ENCODE results near the gene TEX52. TPM values are rescaled to one million over a fixed set of nuclear protein-coding genes. Genes with fewer than 3 reads are reported as not detected.

TEX52 gene
- total and polyA plus RNA-seq, 2 of the 13 experiments (the other 11 are each of a cell fraction or from before 2014, with no cell fraction given), result 0.05 TPM; not detected in 1

DNA sequence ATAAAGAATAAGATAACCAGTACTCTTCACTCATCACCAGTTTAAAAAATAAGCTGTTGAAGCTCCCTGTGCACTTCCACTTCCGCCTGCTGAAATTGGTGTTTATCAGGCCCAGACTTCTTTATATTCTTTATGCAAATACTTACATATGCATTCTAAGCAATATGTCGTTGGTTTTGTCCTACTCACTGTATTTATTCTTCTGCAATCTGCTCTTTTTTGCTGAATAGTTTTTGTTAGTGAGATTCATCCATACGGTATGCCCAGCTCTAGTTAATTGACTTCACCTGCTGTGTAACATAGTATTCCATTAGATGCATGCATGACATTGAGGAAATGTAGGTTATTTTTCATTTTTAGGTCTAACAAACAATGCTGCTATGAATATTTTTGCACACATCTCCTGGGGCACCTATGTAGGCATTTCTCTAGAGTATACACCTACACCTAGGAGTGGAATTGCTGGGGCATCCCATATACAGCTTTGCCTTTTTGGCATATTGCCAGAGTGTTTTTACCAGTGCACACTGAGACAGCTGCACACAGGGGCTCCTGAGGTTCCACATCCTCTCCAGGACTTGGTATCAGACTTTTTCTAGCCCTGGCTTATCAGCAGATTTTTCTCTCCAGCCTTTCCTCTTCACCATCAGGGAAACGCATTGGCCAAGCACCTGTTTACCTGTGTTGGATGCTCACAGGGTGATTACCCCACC is 21.0 kb downstream of the TEX52 start:
- no peak overlapping the region for H2AFZ ChIP-seq (ENCODE audit: low read length)
- H3K9ac ChIP-seq (ENCODE audit: insufficient read depth, low read depth, low read length), result no peak overlapping the region
- TF ChIP-seq LCORL (IDR thresholded peaks at IDR 0.05) (0 out of 2 replicates have a peak, but pooled peaks have one; percentile 40), LCORL (CRISPR knock-in tag; IDR thresholded peaks at IDR 0.05) (no peak), EZH2 (conservative IDR thresholded peaks at IDR 0.05; ENCODE audit: low read depth, low read length) (no peak)
- no TSS peak for BruUV-seq (replicated peaks)
- intact Hi-C loops (cut with micrococcal nuclease; ENCODE audit: unreplicated experiment), result no loop called here
- H3K79me2 ChIP-seq (ENCODE audit: insufficient read depth, low read length), result no peaks in the 10 kb centered on the region
- H3K27ac ChIP-seq (ENCODE audit: extremely low read length, insufficient read depth, low read length), result no peak overlapping the region
- 81% methylated on average over 4 of the region's 4 CpGs for WGBS (ENCODE audit: low lambda C conversion rate)
- no peaks in the 10 kb centered on the region for H4K20me1 ChIP-seq (ENCODE audit: insufficient read depth, low read length)
- no peaks in the 10 kb centered on the region for H3K4me1 ChIP-seq (ENCODE audit: insufficient read depth, low read length)
- H3K27me3 ChIP-seq (ENCODE audit: control insufficient read depth in 1 of 2, insufficient read depth in 2 of 2, low read length in 2 of 2), result no peaks in the 10 kb centered on the region
- POLR2A ChIA-PET, result interaction anchor here (1.6 kb wide), 1 partner anchor 14 kb away, joined by 3 read pairs; no protein-coding TSS in a partner anchor
- H3K4me3 ChIP-seq (replicated peaks in 1 of 3; ENCODE audit: insufficient read depth in 1 of 3, low read depth in 2 of 3, low read length in 3 of 3), result no peak overlapping the region
- DNase-seq (ENCODE audit: low spot score), result no peak
- H3K4me2 ChIP-seq (ENCODE audit: low read depth, low read length), result no peak overlapping the region
- H3K9me3 ChIP-seq (ENCODE audit: low read length), result no peaks in the 10 kb centered on the region
- H3K36me3 ChIP-seq (replicated peaks in 1 of 2; ENCODE audit: control insufficient read depth in 1 of 2, insufficient read depth in 2 of 2, low read length in 2 of 2), result no peaks in the 10 kb centered on the region; a peak in 2 of 5 replicates
- in situ Hi-C loops (cut with HindIII; ENCODE audit: extremely low pct_ligation_motif_present, low pct_unique_long_range_greater_than_20kb), result no loop called here
- no peak for FAIRE-seq
- no peak for ATAC-seq
- CTCF ChIA-PET (ENCODE audit: low intra/inter-chr PET ratio, low total read pairs), result no interaction called here

GRCh38 chr12:2834581-2835491 is 22.0 kb downstream of the TEX52 start, which contains the start of gene NRIP2:
NRIP2 (minus strand) TSS chr12:2835035; CDS start chr12:2834983, 52 bp downstream.
- TF ChIP-seq ARID4A (CRISPR knock-in tag; IDR thresholded peaks at IDR 0.05; ENCODE audit: borderline replicate concordance) (no peak), AGO2 (optimal IDR thresholded peaks at IDR 0.05; ENCODE audit: low read depth, low read length) (peak; percentile 83), HNRNPK (IDR thresholded peaks at IDR 0.05; ENCODE audit: low read depth, low read length, poor library complexity, severe bottlenecking) (no peak), RAD21 (CRISPR knock-in tag; IDR thresholded peaks at IDR 0.05) (no peak), POLR2A (IDR thresholded peaks at IDR 0.05; ENCODE audit: insufficient read depth in 1 of 2, low read depth in 2 of 2, low read length in 2 of 2) (0 out of 4 replicates have a peak, but pooled peaks of 1 of the 2 experiments have one; percentile 29)
- TF ChIP-seq, protein P1, sequence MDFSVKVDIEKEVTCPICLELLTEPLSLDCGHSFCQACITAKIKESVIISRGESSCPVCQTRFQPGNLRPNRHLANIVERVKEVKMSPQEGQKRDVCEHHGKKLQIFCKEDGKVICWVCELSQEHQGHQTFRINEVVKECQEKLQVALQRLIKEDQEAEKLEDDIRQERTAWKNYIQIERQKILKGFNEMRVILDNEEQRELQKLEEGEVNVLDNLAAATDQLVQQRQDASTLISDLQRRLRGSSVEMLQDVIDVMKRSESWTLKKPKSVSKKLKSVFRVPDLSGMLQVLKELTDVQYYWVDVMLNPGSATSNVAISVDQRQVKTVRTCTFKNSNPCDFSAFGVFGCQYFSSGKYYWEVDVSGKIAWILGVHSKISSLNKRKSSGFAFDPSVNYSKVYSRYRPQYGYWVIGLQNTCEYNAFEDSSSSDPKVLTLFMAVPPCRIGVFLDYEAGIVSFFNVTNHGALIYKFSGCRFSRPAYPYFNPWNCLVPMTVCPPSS (IDR thresholded peaks at IDR 0.05), result no peak
- TF ChIP-seq, protein P2, sequence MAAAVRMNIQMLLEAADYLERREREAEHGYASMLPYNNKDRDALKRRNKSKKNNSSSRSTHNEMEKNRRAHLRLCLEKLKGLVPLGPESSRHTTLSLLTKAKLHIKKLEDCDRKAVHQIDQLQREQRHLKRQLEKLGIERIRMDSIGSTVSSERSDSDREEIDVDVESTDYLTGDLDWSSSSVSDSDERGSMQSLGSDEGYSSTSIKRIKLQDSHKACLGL (CRISPR knock-in tag; IDR thresholded peaks at IDR 0.05), result no peak
- H3K4me2 ChIP-seq (ENCODE audit: low read depth, low read length), result no peak within 1 kb of the TSS
- no peak within 1 kb of the TSS for H3K27ac ChIP-seq (ENCODE audit: extremely low read length, insufficient read depth, low read length)
- 88% methylated on average over 22 of the region's 32 CpGs for WGBS (ENCODE audit: low lambda C conversion rate)
- no peaks in the 10 kb centered on the region for H3K4me1 ChIP-seq (ENCODE audit: insufficient read depth, low read length)
- DNase-seq (ENCODE audit: low spot score) (no peak), ATAC-seq (no peak), FAIRE-seq (no peak)
- no TSS peak for BruUV-seq (replicated peaks)
- H3K27me3 ChIP-seq (ENCODE audit: control insufficient read depth in 1 of 2, insufficient read depth in 2 of 2, low read length in 2 of 2), result no peaks in the 10 kb centered on the region
- no peak within 1 kb of the TSS for H3K9ac ChIP-seq (ENCODE audit: insufficient read depth, low read depth, low read length)
- in situ Hi-C loops (cut with HindIII; ENCODE audit: extremely low pct_ligation_motif_present, low pct_unique_long_range_greater_than_20kb) (no loop called here), intact Hi-C loops (cut with micrococcal nuclease; ENCODE audit: unreplicated experiment) (no loop called here)
- H3K9me3 ChIP-seq (ENCODE audit: low read length), result no peaks in the 10 kb centered on the region
- CTCF ChIA-PET (ENCODE audit: low intra/inter-chr PET ratio, low total read pairs), result no interaction called here
- no peaks in the 10 kb centered on the region; a peak in 3 of 5 replicates for H3K36me3 ChIP-seq (replicated peaks in 1 of 2; ENCODE audit: control insufficient read depth in 1 of 2, insufficient read depth in 2 of 2, low read length in 2 of 2)
- POLR2A ChIA-PET, result no interaction called here
- no peak within 1 kb of the TSS for H3K4me3 ChIP-seq (replicated peaks in 1 of 3; ENCODE audit: insufficient read depth in 1 of 3, low read depth in 2 of 3, low read length in 3 of 3)
- no peaks in the 10 kb centered on the region for H4K20me1 ChIP-seq (ENCODE audit: insufficient read depth, low read length)
- no peaks in the 10 kb centered on the region for H3K79me2 ChIP-seq (ENCODE audit: insufficient read depth, low read length)
- no peak within 1 kb of the TSS for H2AFZ ChIP-seq (ENCODE audit: low read length)

Data from HepG2 (cell line).